IMR-90 (cell line): ENCODE results near the gene PMP22. TPM values are rescaled to one million over a fixed set of nuclear protein-coding genes. Genes with fewer than 3 reads are reported as not detected.

Experiments
- ATAC-seq: fragments of 200-7000 bp; cut with Tn5 transposase; 2 replicates; pipeline ENCODE4 v1.9.1; 2020; ENCODE audit warnings: low read depth, mild to moderate bottlenecking, moderate library complexity
- BruUV-seq: library from RNA; stranded (reverse); fragments of 400-500 nt; replicated peaks from 2 replicates; lab custom pipeline; 2021; lab: Mats Ljungman, UMichigan
- CTCF ChIA-PET: fragments of 300-600 bp; formaldehyde crosslinking; extraction: SDS; loops from one replicate; lab custom pipeline; 2021; ENCODE audit warnings: antibody characterized with exemption; lab: Yijun Ruan, JAX
- POLR2A ChIA-PET: fragments of 300-600 bp; sonication (Branson Sonifier 250); formaldehyde crosslinking; loops from one replicate; lab custom pipeline; 2022; ENCODE audit warnings: antibody characterized with exemption; ENCODE audit not compliant: unreplicated experiment; lab: Charles Lee
- DNase-seq: peaks from one replicate; pipeline ENCODE4 v3.0.0; 2013
- H2AFZ ChIP-seq: replicated peaks from 2 replicates; pipeline ENCODE3; 2013; ENCODE audit warnings: low read length, mild to moderate bottlenecking; ENCODE audit not compliant: poor library complexity
- H2AK5ac ChIP-seq: 2 replicates; pipeline ENCODE4 v1.6.1; 2013; ENCODE audit warnings: low read depth, low read length, inconsistent platforms
- H2AK9ac ChIP-seq: replicated peaks from 2 replicates; pipeline ENCODE3; 2013; ENCODE audit warnings: mild to moderate bottlenecking, low read depth, low read length, moderate library complexity; ENCODE audit not compliant: poor library complexity
- H2BK120ac ChIP-seq: 2 replicates; pipeline ENCODE4 v1.6.1; 2013; ENCODE audit warnings: low read depth, low read length, inconsistent platforms
- H2BK15ac ChIP-seq: 3 replicates; pipeline ENCODE4 v1.6.1; 2013; ENCODE audit warnings: low read depth, low read length, inconsistent platforms
- H2BK20ac ChIP-seq: 2 replicates; pipeline ENCODE4 v1.6.1; 2013; ENCODE audit warnings: low read depth, mild to moderate bottlenecking, inconsistent platforms, low read length, moderate library complexity
- H2BK5ac ChIP-seq: 2 replicates; pipeline ENCODE4 v1.6.1; 2013; ENCODE audit warnings: mild to moderate bottlenecking, low read depth, low read length, inconsistent platforms; ENCODE audit not compliant: poor library complexity, severe bottlenecking
- H3K14ac ChIP-seq: replicated peaks from 2 replicates; pipeline ENCODE4 v1.6.1; 2013; ENCODE audit warnings: low read depth, low read length, inconsistent platforms
- H3K18ac ChIP-seq: 2 replicates; pipeline ENCODE4 v1.6.1; 2013; ENCODE audit warnings: low read depth, low read length, control low read depth
- H3K23ac ChIP-seq: 2 replicates; pipeline ENCODE4 v1.6.1; 2013; ENCODE audit warnings: low read depth, low read length, inconsistent platforms
- H3K27ac ChIP-seq: 2 replicates; pipeline ENCODE4 v1.5.1; 2013; ENCODE audit warnings: mild to moderate bottlenecking, control low read depth, low read length; ENCODE audit not compliant: insufficient read depth
- H3K27me3 ChIP-seq: 2 replicates; pipeline ENCODE4 v1.6.1; 2013; ENCODE audit warnings: low read length; ENCODE audit not compliant: control insufficient read depth, insufficient read depth
- H3K36me3 ChIP-seq: 2 replicates; pipeline ENCODE4 v1.6.1; 2013; ENCODE audit warnings: low read length, mixed read lengths; ENCODE audit not compliant: control insufficient read depth, insufficient read depth
- H3K4ac ChIP-seq: 2 replicates; pipeline ENCODE4 v1.6.1; 2013; ENCODE audit warnings: low read depth, low read length, inconsistent platforms
- H3K4me1 ChIP-seq: 2 replicates; pipeline ENCODE4 v1.6.1; 2013; ENCODE audit warnings: low read length, mixed read lengths; ENCODE audit not compliant: control insufficient read depth, insufficient read depth
- H3K4me2 ChIP-seq: 2 replicates; pipeline ENCODE4 v1.6.1; 2013; ENCODE audit warnings: low read depth, mild to moderate bottlenecking, control low read depth, low read length, moderate library complexity
- H3K4me3 ChIP-seq: 2 replicates; pipeline ENCODE4 v1.5.1; 2013; ENCODE audit warnings: low read depth, mild to moderate bottlenecking, control low read depth, low read length, moderate library complexity; ENCODE audit not compliant: insufficient read depth
- H3K56ac ChIP-seq: 2 replicates; pipeline ENCODE4 v1.6.1; 2013; ENCODE audit warnings: low read length, inconsistent platforms; ENCODE audit not compliant: insufficient read depth; ENCODE audit errors: extremely low read depth
- H3K79me1 ChIP-seq, 2 experiments: 2 replicates each; pipeline ENCODE4 v1.6.1; 2013; ENCODE audit warnings: low read length in 2 of 2, inconsistent platforms in 1 of 2, low read depth in 1 of 2
- H3K9ac ChIP-seq: 2 replicates; pipeline ENCODE4 v1.6.1; 2013; ENCODE audit warnings: low read depth, low read length, control low read depth
- H3K9me1 ChIP-seq: 2 replicates; pipeline ENCODE4 v1.6.1; 2013; ENCODE audit warnings: low read length, inconsistent platforms; ENCODE audit not compliant: insufficient read depth
- H3K9me3 ChIP-seq: 2 replicates; pipeline ENCODE4 v1.6.1; 2013; ENCODE audit warnings: low read length; ENCODE audit not compliant: control insufficient read depth, insufficient read depth
- H4K20me1 ChIP-seq: 2 replicates; pipeline ENCODE4 v1.6.1; 2013; ENCODE audit warnings: low read length, inconsistent platforms; ENCODE audit not compliant: insufficient read depth
- H4K5ac ChIP-seq: 2 replicates; pipeline ENCODE4 v1.6.1; 2013; ENCODE audit warnings: mild to moderate bottlenecking, low read depth, low read length, control low read depth
- H4K8ac ChIP-seq, 2 experiments: 2 replicates each; pipeline ENCODE4 v1.6.1; 2013; ENCODE audit warnings: low read depth in 2 of 2, low read length in 2 of 2, control low read depth in 1 of 2, inconsistent platforms in 1 of 2
- H4K91ac ChIP-seq: 2 replicates; pipeline ENCODE4 v1.6.1; 2013; ENCODE audit warnings: low read depth, low read length, inconsistent platforms; ENCODE audit not compliant: insufficient read depth
- BHLHE40 ChIP-seq: fragments of 150-350 bp; IDR thresholded peaks from 2 replicates; pipeline ENCODE4 v1.6.1; 2016; ENCODE audit warnings: mild to moderate bottlenecking, low read depth, low read length
- CEBPB ChIP-seq: IDR thresholded peaks from 2 replicates; pipeline ENCODE4 v1.6.1; 2012; ENCODE audit warnings: low read depth, low read length, improper control_type of control experiment
- CHD1 ChIP-seq: IDR thresholded peaks from 2 replicates; pipeline ENCODE4 v1.6.1; 2012; ENCODE audit warnings: low read depth, low read length, improper control_type of control experiment
- FOS ChIP-seq: fragments of 150-350 bp; IDR thresholded peaks from 2 replicates; pipeline ENCODE4 v1.6.1; 2016; ENCODE audit warnings: low read depth, low read length
- MAFK ChIP-seq: IDR thresholded peaks from 2 replicates; pipeline ENCODE4 v1.6.1; 2012; ENCODE audit warnings: low read depth, low read length, improper control_type of control experiment
- MAZ ChIP-seq: IDR thresholded peaks from 2 replicates; pipeline ENCODE4 v1.6.1; 2012; ENCODE audit warnings: low read depth, mild to moderate bottlenecking, low read length, improper control_type of control experiment, moderate library complexity, borderline replicate concordance
- MXI1 ChIP-seq: IDR thresholded peaks from 2 replicates; pipeline ENCODE4 v1.6.1; 2012; ENCODE audit warnings: low read depth, mild to moderate bottlenecking, low read length, moderate library complexity, borderline replicate concordance
- NFE2L2 ChIP-seq: fragments of 150-350 bp; IDR thresholded peaks from 2 replicates; pipeline ENCODE4 v1.6.1; 2016; ENCODE audit warnings: low read depth, mild to moderate bottlenecking, low read length
- POLR2A ChIP-seq: IDR thresholded peaks from 2 replicates; pipeline ENCODE4 v1.6.1; 2012; ENCODE audit warnings: mild to moderate bottlenecking, low read depth, low read length
- RAD21 ChIP-seq: IDR thresholded peaks from 2 replicates; pipeline ENCODE4 v1.6.1; 2012; ENCODE audit warnings: low read length, improper control_type of control experiment
- RCOR1 ChIP-seq: IDR thresholded peaks from 2 replicates; pipeline ENCODE4 v1.6.1; 2012; ENCODE audit warnings: mild to moderate bottlenecking, low read length, improper control_type of control experiment; ENCODE audit not compliant: insufficient replicate concordance
- RFX5 ChIP-seq: IDR thresholded peaks from 2 replicates; pipeline ENCODE4 v1.8.0; 2012; ENCODE audit warnings: low read depth, mild to moderate bottlenecking, low read length, moderate library complexity
- SMC3 ChIP-seq: fragments of 150-350 bp; IDR thresholded peaks from 2 replicates; pipeline ENCODE4 v1.6.1; 2016; ENCODE audit warnings: low read depth, mild to moderate bottlenecking, antibody characterized with exemption, low read length, moderate library complexity
- USF2 ChIP-seq: fragments of 150-350 bp; IDR thresholded peaks from 2 replicates; pipeline ENCODE4 v1.6.1; 2017; ENCODE audit warnings: mild to moderate bottlenecking, antibody characterized with exemption, low read length, low read depth
- WGBS, 2 experiments: methylation state at CpG; one replicate each; pipeline versions ENCODE4 v1.1.5 to v1.1.7; 2013; ENCODE audit warnings: missing lambda C conversion rate in 2 of 2; ENCODE audit not compliant: insufficient read length in 1 of 2; ENCODE audit errors: extremely low coverage in 2 of 2; 5-methylcytosine and 5-hydroxymethylcytosine counted together
- dilution Hi-C: fragments of 300-500 bp; cut with HindIII; formaldehyde crosslinking; loops from one replicate; pipeline ENCODE4 v1.14.3; 2018; ENCODE audit warnings: low sequenced_read_pairs; ENCODE audit not compliant: unreplicated experiment
- in situ Hi-C: fragments of 300-500 bp; cut with MboI; formaldehyde crosslinking; loops from 3 replicates; pipeline ENCODE4 v1.14.3; 2019; ENCODE audit warnings: low sequenced_read_pairs, inconsistent platforms, mixed read lengths
- intact Hi-C: fragments of 100-400 bp; cut with micrococcal nuclease; formaldehyde crosslinking; loops from 2 replicates; pipeline ENCODE4 v1.10.0; 2022
- polyA plus RNA-seq, 3 experiments: library from polyadenylated mRNA; depleted of rRNA; stranded (reverse); fragments of >200 nt; gene quantifications; 2 replicates each; pipeline ENCODE4 v1.2.3, GENCODE V29; 2012; ENCODE audit warnings: low replicate concordance in 1 of 3
- total RNA-seq: library from RNA; depleted of rRNA; stranded (reverse); fragments of >200 nt; gene quantifications from 2 replicates; pipeline ENCODE4 v1.2.3, GENCODE V29; 2012
- TF ChIP-seq, protein P1 (sequence below): conservative IDR thresholded peaks from 2 replicates; pipeline ENCODE4 v1.5.1; 2012; ENCODE audit warnings: mild to moderate bottlenecking, low read depth, low read length, improper control_type of control experiment
- TF ChIP-seq, protein P2 (sequence below): fragments of 150-350 bp; IDR thresholded peaks from 2 replicates; pipeline ENCODE4 v1.6.1; 2016; ENCODE audit warnings: low read depth, mild to moderate bottlenecking, low read length, moderate library complexity, borderline replicate concordance

Gene PMP22
- total and polyA plus RNA-seq, 2 of the 4 experiments (the other 2 are of a cell fraction), result 33.5 to 72.8 TPM

DNA sequence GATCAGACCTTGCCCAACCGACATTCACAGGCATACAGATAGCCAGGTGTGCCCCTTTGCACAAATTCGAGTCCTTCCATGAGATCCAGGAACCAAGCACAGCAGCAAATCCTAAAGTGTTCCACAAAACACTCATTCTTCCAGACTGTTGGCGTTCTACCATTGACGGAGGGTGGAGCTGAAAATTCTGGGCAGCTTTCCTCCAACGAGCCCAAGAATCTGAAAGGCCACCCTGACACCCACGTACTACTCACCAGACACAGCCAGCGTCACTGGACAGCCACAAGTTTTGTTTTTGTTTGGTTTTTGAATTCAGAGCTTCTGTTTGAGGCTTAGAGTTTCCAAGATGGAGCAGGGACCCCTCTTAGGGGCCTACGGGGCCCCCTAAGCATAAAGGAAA lies 83.8 kb downstream of the PMP22 start:
- Histone ChIP-seq H3K56ac (no peak overlapping the region), H2BK15ac (no peak overlapping the region), H4K5ac (no peak overlapping the region), H3K23ac (no peak overlapping the region), H3K9me1 (no peaks in the 10 kb centered on the region), H3K9ac (no peak overlapping the region), H3K4me3 (no peak overlapping the region), H4K20me1 (no peaks in the 10 kb centered on the region), H3K36me3 (no peaks in the 10 kb centered on the region), H2BK20ac (no peak overlapping the region), H2AK5ac (no peak overlapping the region), H3K4me2 (no peak overlapping the region), H3K4ac (no peak overlapping the region), H3K4me1 (no peaks in the 10 kb centered on the region), H4K91ac (no peak overlapping the region), H2BK5ac (no peak overlapping the region), H2BK120ac (no peak overlapping the region), H3K79me1 (no peaks in the 10 kb centered on the region), H2AK9ac (no peak overlapping the region), H2AFZ (no peak overlapping the region), H3K9me3 (no peaks in the 10 kb centered on the region), H4K8ac (no peak overlapping the region), H3K18ac (no peak overlapping the region), H3K27me3 (peaks cover 30% of the 10 kb centered on the region), H3K14ac (no peak overlapping the region), H3K27ac (no peak overlapping the region)
- intact Hi-C loops (no loop called here), in situ Hi-C loops (loop anchor here (25.0 kb wide), 1 partner anchor 519 kb away; no protein-coding TSS in a partner anchor), dilution Hi-C loops (no loop called here)
- BruUV-seq, result no TSS peak
- TF ChIP-seq MXI1 (no peak), POLR2A (no peak), RCOR1 (no peak), RFX5 (no peak), RAD21 (no peak), CHD1 (no peak), BHLHE40 (no peak), MAZ (no peak), FOS (no peak), MAFK (no peak), CEBPB (no peak), NFE2L2 (no peak), SMC3 (no peak), USF2 (no peak)
- TF ChIP-seq, protein P1, sequence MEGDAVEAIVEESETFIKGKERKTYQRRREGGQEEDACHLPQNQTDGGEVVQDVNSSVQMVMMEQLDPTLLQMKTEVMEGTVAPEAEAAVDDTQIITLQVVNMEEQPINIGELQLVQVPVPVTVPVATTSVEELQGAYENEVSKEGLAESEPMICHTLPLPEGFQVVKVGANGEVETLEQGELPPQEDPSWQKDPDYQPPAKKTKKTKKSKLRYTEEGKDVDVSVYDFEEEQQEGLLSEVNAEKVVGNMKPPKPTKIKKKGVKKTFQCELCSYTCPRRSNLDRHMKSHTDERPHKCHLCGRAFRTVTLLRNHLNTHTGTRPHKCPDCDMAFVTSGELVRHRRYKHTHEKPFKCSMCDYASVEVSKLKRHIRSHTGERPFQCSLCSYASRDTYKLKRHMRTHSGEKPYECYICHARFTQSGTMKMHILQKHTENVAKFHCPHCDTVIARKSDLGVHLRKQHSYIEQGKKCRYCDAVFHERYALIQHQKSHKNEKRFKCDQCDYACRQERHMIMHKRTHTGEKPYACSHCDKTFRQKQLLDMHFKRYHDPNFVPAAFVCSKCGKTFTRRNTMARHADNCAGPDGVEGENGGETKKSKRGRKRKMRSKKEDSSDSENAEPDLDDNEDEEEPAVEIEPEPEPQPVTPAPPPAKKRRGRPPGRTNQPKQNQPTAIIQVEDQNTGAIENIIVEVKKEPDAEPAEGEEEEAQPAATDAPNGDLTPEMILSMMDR, result no peak
- TF ChIP-seq, protein P2, sequence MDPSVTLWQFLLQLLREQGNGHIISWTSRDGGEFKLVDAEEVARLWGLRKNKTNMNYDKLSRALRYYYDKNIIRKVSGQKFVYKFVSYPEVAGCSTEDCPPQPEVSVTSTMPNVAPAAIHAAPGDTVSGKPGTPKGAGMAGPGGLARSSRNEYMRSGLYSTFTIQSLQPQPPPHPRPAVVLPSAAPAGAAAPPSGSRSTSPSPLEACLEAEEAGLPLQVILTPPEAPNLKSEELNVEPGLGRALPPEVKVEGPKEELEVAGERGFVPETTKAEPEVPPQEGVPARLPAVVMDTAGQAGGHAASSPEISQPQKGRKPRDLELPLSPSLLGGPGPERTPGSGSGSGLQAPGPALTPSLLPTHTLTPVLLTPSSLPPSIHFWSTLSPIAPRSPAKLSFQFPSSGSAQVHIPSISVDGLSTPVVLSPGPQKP, result no peak
- WGBS, 2 experiments, result no CpG with 5 or more reads among the region's 8 CpGs
- CTCF ChIA-PET, result no interaction called here
- DNase-seq (no peak), ATAC-seq (no peak)
- POLR2A ChIA-PET, result interaction anchor here (0.6 kb wide), 1 partner anchor 860 kb away, joined by 7 read pairs; no protein-coding TSS in a partner anchor
